MCF 10A (cell line): ENCODE measurements around the gene FER1L5. TPM values are rescaled to one million over a fixed set of nuclear protein-coding genes. Genes with fewer than 3 reads are reported as not detected.
A peak's percentile ranks its signal among the peaks of the same experiment; 100 is the strongest.
"Not testable (repeated sequence)": the region's sequence is repeated elsewhere in the genome, so short reads cannot be mapped to it uniquely, and the experiment has no call there.

ENCODE experiments used
- BruUV-seq: library from RNA; stranded (reverse); fragments of 400-500 nt; replicated peaks from 2 replicates; lab custom pipeline; 2021; lab: Mats Ljungman, UMichigan
- CTCF ChIA-PET: fragments of 300-600 bp; sonication (Branson Sonifier 250); formaldehyde crosslinking; extraction: SDS; loops from one replicate; lab custom pipeline; 2021; ENCODE audit warnings: antibody characterized with exemption, inconsistent platforms; lab: Yijun Ruan, JAX
- POLR2A ChIA-PET: fragments of 300-600, 350-650 bp; sonication (Branson Sonifier 250); formaldehyde crosslinking; extraction: SDS; loops from one replicate; lab custom pipeline; 2020; ENCODE audit warnings: antibody characterized with exemption, inconsistent platforms; lab: Yijun Ruan, JAX
- DNase-seq: peaks from one replicate; pipeline ENCODE4 v3.0.0-alpha.2; 2018; ENCODE audit not compliant: unreplicated experiment
- H3K27ac Mint-ChIP-seq: one replicate; pipeline ENCODE4 v1.8.0; 2022; ENCODE audit warnings: mild to moderate bottlenecking, low read depth, mixed read lengths; ENCODE audit not compliant: unreplicated experiment
- H3K27me3 Mint-ChIP-seq: one replicate; pipeline ENCODE4 v1.8.0; 2022; ENCODE audit warnings: mixed read lengths; ENCODE audit not compliant: insufficient read depth, unreplicated experiment
- H3K36me3 Mint-ChIP-seq: one replicate; pipeline ENCODE4 v1.8.0; 2022; ENCODE audit warnings: mild to moderate bottlenecking, moderate library complexity, mixed read lengths; ENCODE audit not compliant: insufficient read depth, unreplicated experiment
- H3K4me1 Mint-ChIP-seq: one replicate; pipeline ENCODE4 v1.8.0; 2022; ENCODE audit warnings: mixed read lengths; ENCODE audit not compliant: insufficient read depth, unreplicated experiment
- H3K4me3 Mint-ChIP-seq: one replicate; pipeline ENCODE4 v1.8.0; 2022; ENCODE audit warnings: mild to moderate bottlenecking, moderate library complexity, mixed read lengths; ENCODE audit not compliant: unreplicated experiment
- H3K9me3 Mint-ChIP-seq: one replicate; pipeline ENCODE4 v1.8.0; 2022; ENCODE audit warnings: mixed read lengths; ENCODE audit not compliant: unreplicated experiment
- intact Hi-C: fragments of 100-400 bp; cut with micrococcal nuclease; formaldehyde crosslinking; loops from 2 replicates; pipeline ENCODE4 v1.14.1; 2022
- total RNA-seq: library from RNA; stranded (reverse); gene quantifications from 2 replicates; pipeline ENCODE4 v1.2.3, GENCODE V29; 2022
- TF ChIP-seq, protein P1 (sequence below): fragments of 200-600 bp; IDR thresholded peaks from one replicate; pipeline ENCODE4 v1.8.0; 2022; ENCODE audit warnings: antibody characterized with exemption, mild to moderate bottlenecking; ENCODE audit not compliant: unreplicated experiment

FER1L5 gene
- total RNA-seq, 1 experiment from 2014 or later = not detected

DNA sequence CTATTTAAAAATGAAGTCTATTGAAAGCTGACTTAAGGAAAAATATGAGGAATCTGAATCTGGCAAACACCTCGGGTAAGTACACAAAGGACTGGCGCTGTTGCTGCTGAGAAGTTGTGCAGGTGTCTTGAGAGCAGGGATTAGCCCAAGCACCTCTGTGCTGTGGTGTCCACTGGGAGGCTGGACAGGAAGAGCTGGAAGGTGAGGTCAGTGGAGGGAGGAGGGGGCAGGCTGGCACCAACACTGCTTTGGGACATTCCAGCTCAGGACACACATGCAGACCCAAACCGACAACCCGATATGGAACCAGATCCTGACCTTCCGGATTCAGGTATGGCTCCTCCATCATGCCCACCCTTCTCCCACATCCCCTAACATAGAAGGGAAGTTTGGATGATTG lies 20.6 kb downstream of the FER1L5 start:
- POLR2A ChIA-PET = interaction anchor here (0.9 to 1.0 kb wide), 2 partner anchors 19 to 46 kb away, joined by 3 to 4 read pairs; no protein-coding TSS in a partner anchor
- Mint-ChIP-seq H3K9me3 (no peaks in the 10 kb centered on the region), H3K27me3 (no peaks in the 10 kb centered on the region), H3K4me1 (no peaks in the 10 kb centered on the region), H3K4me3 (no peak overlapping the region), H3K27ac (no peak overlapping the region), H3K36me3 (no peaks in the 10 kb centered on the region)
- intact Hi-C loops = loop anchor here (10.0 kb wide), 1 partner anchor 72 kb away; no protein-coding TSS in a partner anchor
- TF ChIP-seq, protein P1, sequence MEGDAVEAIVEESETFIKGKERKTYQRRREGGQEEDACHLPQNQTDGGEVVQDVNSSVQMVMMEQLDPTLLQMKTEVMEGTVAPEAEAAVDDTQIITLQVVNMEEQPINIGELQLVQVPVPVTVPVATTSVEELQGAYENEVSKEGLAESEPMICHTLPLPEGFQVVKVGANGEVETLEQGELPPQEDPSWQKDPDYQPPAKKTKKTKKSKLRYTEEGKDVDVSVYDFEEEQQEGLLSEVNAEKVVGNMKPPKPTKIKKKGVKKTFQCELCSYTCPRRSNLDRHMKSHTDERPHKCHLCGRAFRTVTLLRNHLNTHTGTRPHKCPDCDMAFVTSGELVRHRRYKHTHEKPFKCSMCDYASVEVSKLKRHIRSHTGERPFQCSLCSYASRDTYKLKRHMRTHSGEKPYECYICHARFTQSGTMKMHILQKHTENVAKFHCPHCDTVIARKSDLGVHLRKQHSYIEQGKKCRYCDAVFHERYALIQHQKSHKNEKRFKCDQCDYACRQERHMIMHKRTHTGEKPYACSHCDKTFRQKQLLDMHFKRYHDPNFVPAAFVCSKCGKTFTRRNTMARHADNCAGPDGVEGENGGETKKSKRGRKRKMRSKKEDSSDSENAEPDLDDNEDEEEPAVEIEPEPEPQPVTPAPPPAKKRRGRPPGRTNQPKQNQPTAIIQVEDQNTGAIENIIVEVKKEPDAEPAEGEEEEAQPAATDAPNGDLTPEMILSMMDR = no peak
- no peak for DNase-seq
- CTCF ChIA-PET = interaction anchor here (0.6 to 1.0 kb wide), 3 partner anchors 8 to 147 kb away, joined by 3 to 6 read pairs (median 3); no protein-coding TSS in a partner anchor
- BruUV-seq = no TSS peak

DNA sequence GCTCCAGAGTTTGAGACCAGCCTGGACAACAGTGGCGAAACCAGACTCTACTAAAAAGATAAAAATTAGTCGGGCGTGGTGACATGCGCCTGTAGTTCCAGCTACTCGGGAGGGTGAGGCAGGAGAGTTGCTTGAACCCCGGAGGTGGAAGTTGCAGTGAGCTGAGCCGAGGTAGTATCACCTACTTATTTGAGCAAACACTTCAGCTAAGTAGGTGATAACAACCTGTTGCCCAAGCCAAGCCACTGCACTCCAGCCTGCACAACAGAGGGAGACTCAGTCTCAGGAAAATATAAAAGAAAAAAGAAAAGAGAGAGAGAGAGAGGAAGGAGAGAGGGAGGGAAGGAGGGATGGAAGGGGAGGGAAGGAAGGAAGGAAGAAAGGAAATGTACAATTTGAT lies 21.3 kb downstream of the FER1L5 start:
- H3K9me3 Mint-ChIP-seq = no peaks in the 10 kb centered on the region
- BruUV-seq = no TSS peak
- no peak for DNase-seq
- H3K27me3 Mint-ChIP-seq = no peaks in the 10 kb centered on the region
- H3K36me3 Mint-ChIP-seq = no peaks in the 10 kb centered on the region
- no peaks in the 10 kb centered on the region for H3K4me1 Mint-ChIP-seq
- TF ChIP-seq, protein P1 = no peak
- no peak overlapping the region for H3K27ac Mint-ChIP-seq
- intact Hi-C loops = loop anchor here (10.0 kb wide), 1 partner anchor 71 kb away; no protein-coding TSS in a partner anchor
- ChIA-PET CTCF (interaction anchor here (0.5 to 1.0 kb wide), 4 partner anchors 8 to 129 kb away, joined by 3 to 6 read pairs (median 3); no protein-coding TSS in a partner anchor), POLR2A (interaction anchor here (0.9 to 2.2 kb wide), 4 partner anchors 19 to 99 kb away, joined by 3 to 17 read pairs (median 4); partner anchors contain the start of gene KANSL3)
- H3K4me3 Mint-ChIP-seq = no peak overlapping the region

DNA sequence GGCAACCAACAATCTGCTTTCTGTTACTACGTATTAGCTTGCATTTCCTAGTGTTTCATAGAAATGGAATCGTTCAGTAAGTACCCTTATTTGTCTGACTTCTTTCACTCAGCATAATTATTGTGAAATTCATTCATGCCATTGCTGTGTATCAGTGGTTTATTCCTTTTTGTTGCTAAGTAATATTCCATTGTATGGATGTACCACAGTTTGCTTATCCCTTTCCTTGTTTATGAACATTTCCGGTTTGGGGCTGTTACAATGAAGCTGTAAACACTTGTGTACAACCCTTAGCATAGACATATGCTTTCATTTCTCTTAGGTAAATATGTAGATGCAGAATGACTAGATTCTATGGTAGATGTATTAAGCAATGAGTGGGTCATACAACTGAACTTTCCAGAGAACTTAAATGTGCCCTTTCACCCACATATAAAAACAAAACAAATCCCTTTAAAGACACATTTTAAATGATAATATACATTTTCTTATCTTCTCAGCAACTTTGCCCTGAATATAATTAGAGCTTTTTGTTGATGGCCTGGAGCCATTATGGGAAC lies 21.9 kb downstream of the FER1L5 start:
- Mint-ChIP-seq H3K27me3 (no peaks in the 10 kb centered on the region), H3K27ac (peak overlapping the region; percentile 4), H3K9me3 (no peaks in the 10 kb centered on the region), H3K36me3 (no peaks in the 10 kb centered on the region), H3K4me1 (no peaks in the 10 kb centered on the region), H3K4me3 (no peak overlapping the region)
- CTCF ChIA-PET = interaction anchor here (0.5 to 0.7 kb wide), 2 partner anchors 46 to 98 kb away, joined by 3 read pairs; no protein-coding TSS in a partner anchor
- intact Hi-C loops = loop anchor here (10.0 kb wide), 1 partner anchor 70 kb away; no protein-coding TSS in a partner anchor
- DNase-seq = no peak
- TF ChIP-seq, protein P1 = no peak
- no TSS peak for BruUV-seq
- POLR2A ChIA-PET = interaction anchor here (0.6 to 2.2 kb wide), 12 partner anchors 15 to 336 kb away, joined by 3 to 17 read pairs (median 4); partner anchors contain the start of genes CNNM4 and KANSL3

DNA sequence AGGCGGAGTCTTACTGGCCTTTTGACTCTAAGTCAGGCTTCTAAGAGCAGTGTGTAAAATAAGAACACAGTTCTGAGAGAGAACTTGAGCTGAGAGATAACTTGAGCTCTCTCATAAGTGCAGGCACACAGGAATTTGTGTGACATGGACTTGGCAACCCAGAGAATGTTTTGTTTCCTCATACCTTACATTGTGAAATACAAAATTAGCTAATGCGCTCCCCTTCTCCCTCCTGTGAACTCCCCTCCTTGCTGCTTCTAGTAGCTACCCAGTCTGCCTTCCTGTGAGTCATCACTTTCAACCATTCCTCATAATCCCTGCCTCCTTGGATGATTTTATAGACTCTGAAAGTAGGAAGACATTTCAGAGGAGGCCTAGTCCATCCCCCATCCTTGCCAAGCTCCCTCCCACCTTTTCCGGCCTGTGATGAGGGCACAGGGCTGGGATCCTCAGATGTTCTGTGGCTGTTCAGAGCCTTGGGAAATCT lies 22.6 kb downstream of the FER1L5 start:
- Mint-ChIP-seq H3K4me1 (no peaks in the 10 kb centered on the region), H3K4me3 (peak overlapping the region; percentile 2), H3K27ac (peak overlapping the region; percentile 4), H3K27me3 (no peaks in the 10 kb centered on the region), H3K9me3 (no peaks in the 10 kb centered on the region), H3K36me3 (no peaks in the 10 kb centered on the region)
- ChIA-PET CTCF (interaction anchor here (0.6 kb wide), 1 partner anchor 32 kb away, joined by 3 read pairs; no protein-coding TSS in a partner anchor), POLR2A (interaction anchor here (0.6 to 2.2 kb wide), 10 partner anchors 14 to 335 kb away, joined by 3 to 17 read pairs (median 5); partner anchors contain the start of genes CNNM4 and KANSL3)
- peak; percentile 99 for DNase-seq
- intact Hi-C loops = loop anchor here (10.0 kb wide), 1 partner anchor 70 kb away; no protein-coding TSS in a partner anchor
- no TSS peak for BruUV-seq
- TF ChIP-seq, protein P1 = no peak

DNA sequence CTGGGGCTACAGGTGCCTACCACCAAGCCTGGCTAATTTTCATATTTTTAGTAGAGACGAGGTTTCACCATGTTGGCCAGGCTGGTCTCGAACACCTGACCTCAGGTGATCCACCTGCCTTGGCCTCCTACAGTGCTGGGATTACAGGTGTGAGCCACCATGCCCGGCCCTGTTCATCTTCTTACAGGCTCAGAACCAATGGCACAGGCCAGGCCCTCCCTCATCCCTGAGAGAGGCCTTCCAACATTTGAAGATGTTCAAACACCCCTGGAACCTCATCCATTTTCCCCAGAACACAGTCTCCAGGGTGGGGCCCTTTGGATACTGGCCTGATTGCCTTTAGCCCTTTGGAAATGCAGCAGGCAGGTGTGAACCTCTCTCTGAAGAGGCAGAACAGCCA lies 23.2 kb downstream of the FER1L5 start:
- not testable (repeated sequence) for H3K9me3 Mint-ChIP-seq, H3K27me3 Mint-ChIP-seq, H3K36me3 Mint-ChIP-seq, H3K4me1 Mint-ChIP-seq, H3K4me3 Mint-ChIP-seq, DNase-seq
- peak overlapping the region; percentile 4 for H3K27ac Mint-ChIP-seq
- POLR2A ChIA-PET = interaction anchor here (0.6 to 2.2 kb wide), 6 partner anchors 28 to 335 kb away, joined by 3 to 17 read pairs (median 5); partner anchors contain the start of genes CNNM4 and KANSL3
- CTCF ChIA-PET = interaction anchor here (0.6 to 0.8 kb wide), 2 partner anchors 31 to 32 kb away, joined by 3 read pairs; no protein-coding TSS in a partner anchor
- intact Hi-C loops = loop anchor here (10.0 kb wide), 1 partner anchor 69 kb away; no protein-coding TSS in a partner anchor
- BruUV-seq = TSS peak; percentile 95
